MM.1S (cell line): ENCODE measurements around the gene KCNQ2.

ENCODE experiments used
- DNase-seq: peaks from one replicate; pipeline ENCODE4 v3.0.0-alpha.2; 2015
- H2AFZ ChIP-seq: fragments of 300-600 bp; sonication (generic); 2 replicates; pipeline ENCODE4 v1.6.0; 2016; ENCODE audit warnings: antibody characterized with exemption, low read length
- H3F3A ChIP-seq: fragments of 300-600 bp; sonication (generic); 2 replicates; pipeline ENCODE4 v1.6.1; 2016; ENCODE audit warnings: mild to moderate bottlenecking, antibody characterized with exemption, low read length, moderate library complexity, mixed read lengths; ENCODE audit not compliant: insufficient read depth
- H3K27ac ChIP-seq: fragments of 300-600 bp; sonication (generic); 2 replicates; pipeline ENCODE4 v1.5.1; 2016; ENCODE audit warnings: mild to moderate bottlenecking, low read length
- H3K27me3 ChIP-seq: fragments of 300-600 bp; sonication (generic); replicated peaks from 2 replicates; pipeline ENCODE4 v1.6.0; 2016; ENCODE audit warnings: low read length; ENCODE audit not compliant: insufficient read depth
- H3K36me3 ChIP-seq: fragments of 300-600 bp; sonication (generic); replicated peaks from 2 replicates; pipeline ENCODE4 v1.6.1; 2016; ENCODE audit warnings: mild to moderate bottlenecking, low read length, mixed read lengths; ENCODE audit not compliant: insufficient read depth
- H3K4me1 ChIP-seq: fragments of 300-600 bp; sonication (generic); 2 replicates; pipeline ENCODE4 v1.6.1; 2016; ENCODE audit warnings: low read length, mixed read lengths
- H3K4me2 ChIP-seq: fragments of 300-600 bp; sonication (generic); 2 replicates; pipeline ENCODE4 v1.6.0; 2016; ENCODE audit warnings: low read depth, low read length
- H3K4me3 ChIP-seq: fragments of 300-600 bp; sonication (generic); 2 replicates; pipeline ENCODE4 v1.5.1; 2016; ENCODE audit warnings: low read length, mixed read lengths
- H3K79me2 ChIP-seq: fragments of 300-600 bp; sonication (generic); 2 replicates; pipeline ENCODE4 v1.6.1; 2016; ENCODE audit warnings: mixed run types, low read length, mixed read lengths
- H3K9ac ChIP-seq: fragments of 300-600 bp; sonication (generic); 2 replicates; pipeline ENCODE4 v1.6.1; 2016; ENCODE audit warnings: low read length, mixed read lengths
- H3K9me2 ChIP-seq: fragments of 300-600 bp; sonication (generic); replicated peaks from 2 replicates; pipeline ENCODE4 v1.6.1; 2016; ENCODE audit warnings: mild to moderate bottlenecking, low read length, mixed read lengths; ENCODE audit not compliant: insufficient read depth
- H3K9me3 ChIP-seq: fragments of 300-600 bp; sonication (generic); replicated peaks from 2 replicates; pipeline ENCODE4 v1.6.1; 2016; ENCODE audit warnings: mild to moderate bottlenecking, low read length, mixed read lengths; ENCODE audit not compliant: insufficient read depth
- H4K20me1 ChIP-seq: fragments of 300-600 bp; sonication (generic); 2 replicates; pipeline ENCODE4 v1.6.1; 2016; ENCODE audit warnings: mild to moderate bottlenecking, low read length, moderate library complexity, mixed read lengths; ENCODE audit not compliant: insufficient read depth
- CTCF ChIP-seq: fragments of 300-600 bp; sonication (generic); IDR thresholded peaks from 2 replicates; pipeline ENCODE4 v1.5.1; 2016; ENCODE audit warnings: antibody characterized with exemption, low read length, mixed read lengths
- EZH2 ChIP-seq: fragments of 300-600 bp; sonication (generic); optimal IDR thresholded peaks from 2 replicates; pipeline ENCODE3; 2017; ENCODE audit warnings: low read depth, mild to moderate bottlenecking, antibody characterized with exemption, low read length, mixed read lengths
- EZH2phosphoT487 ChIP-seq: fragments of 300-600 bp; sonication (generic); IDR thresholded peaks from 2 replicates; pipeline ENCODE4 v1.6.1; 2018; ENCODE audit warnings: antibody characterized with exemption, low read length

KCNQ2 gene

GRCh38 chr20:63471981-63472831 lies at the start of gene KCNQ2:
Gene KCNQ2, minus strand, starts transcription at chr20:63472655. Its CDS starts 192 bp downstream, at chr20:63472463.
- no peaks in the 10 kb centered on the region for H3K4me1 ChIP-seq
- no peaks in the 10 kb centered on the region for H3K79me2 ChIP-seq
- no peak for DNase-seq
- no peaks in the 10 kb centered on the region for H3K9me3 ChIP-seq
- no peak within 1 kb of the TSS for H3K9ac ChIP-seq
- no peak for TF ChIP-seq EZH2
- TF ChIP-seq EZH2phosphoT487 = no peak
- no peak for TF ChIP-seq CTCF
- H3K27ac ChIP-seq = no peak within 1 kb of the TSS
- no peaks in the 10 kb centered on the region for H3K36me3 ChIP-seq
- no peaks in the 10 kb centered on the region for H3F3A ChIP-seq
- no peak within 1 kb of the TSS for H2AFZ ChIP-seq
- no peak within 1 kb of the TSS for H3K4me2 ChIP-seq
- peaks cover 91% of the 10 kb centered on the region for H3K27me3 ChIP-seq
- no peak within 1 kb of the TSS for H3K4me3 ChIP-seq
- H4K20me1 ChIP-seq = no peaks in the 10 kb centered on the region
- H3K9me2 ChIP-seq = no peaks in the 10 kb centered on the region

- Histone ChIP-seq H3K79me2 (peaks cover 15% of the 10 kb centered on the region), H3K9ac (peak overlapping the region; percentile 73), H3K27me3 (peaks cover 33% of the 10 kb centered on the region), H3K36me3 (no peaks in the 10 kb centered on the region), H4K20me1 (no peaks in the 10 kb centered on the region), H3K4me2 (peak overlapping the region; percentile 99), H3K9me2 (no peaks in the 10 kb centered on the region), H3F3A (peaks cover 7% of the 10 kb centered on the region; the same call in 1 of the 2 replicates), H3K27ac (no peak overlapping the region), H3K4me3 (peak overlapping the region; percentile 84), H3K4me1 (0 out of 2 replicates have a peak, but pooled peaks cover 4% of the 10 kb centered on the region), H3K9me3 (no peaks in the 10 kb centered on the region), H2AFZ (no peak overlapping the region)
- no peak for DNase-seq
- TF ChIP-seq EZH2 = no peak
- no peak for TF ChIP-seq EZH2phosphoT487
- no peak for TF ChIP-seq CTCF
Observed at GRCh38 chr20:63521602-63522001, 49.1 kb upstream of the KCNQ2 start.

GRCh38 chr20:63520934-63521601 lies 48.6 kb upstream of the KCNQ2 start:
- Histone ChIP-seq H3K4me3 (peak overlapping the region; percentile 84), H3K27ac (no peak overlapping the region), H3K4me1 (0 out of 2 replicates have a peak, but pooled peaks cover 4% of the 10 kb centered on the region), H4K20me1 (no peaks in the 10 kb centered on the region), H3K9me2 (no peaks in the 10 kb centered on the region), H3K9me3 (no peaks in the 10 kb centered on the region), H2AFZ (no peak overlapping the region; the same call in 1 of the 2 replicates), H3F3A (peaks cover 7% of the 10 kb centered on the region; the same call in 1 of the 2 replicates), H3K36me3 (no peaks in the 10 kb centered on the region), H3K4me2 (peak overlapping the region; percentile 99), H3K9ac (peak overlapping the region; percentile 73), H3K79me2 (peaks cover 15% of the 10 kb centered on the region), H3K27me3 (peaks cover 33% of the 10 kb centered on the region)
- DNase-seq = peak; percentile 79
- TF ChIP-seq EZH2phosphoT487 = no peak
- no peak for TF ChIP-seq EZH2
- TF ChIP-seq CTCF = peak; percentile 14
